Aorta (tissue), 5 donors: ENCODE data around the gene DUS1L. TPM values are rescaled to one million over a fixed set of nuclear protein-coding genes. Genes with fewer than 3 reads are reported as not detected.
A peak's percentile ranks its signal among the peaks of the same experiment; 100 is the strongest.
"Not testable (repeated sequence)": the region's sequence is repeated elsewhere in the genome, so short reads cannot be mapped to it uniquely, and the experiment has no call there.

ENCODE experiments used
- ATAC-seq: fragments of 200-7000 bp; cut with Tn5 transposase; one replicate; pipeline ENCODE4 v1.9.1; 2022; ENCODE audit warnings: moderate library complexity; ENCODE audit not compliant: low FRiP score
- DNase-seq, 2 donors: peaks; one replicate each; pipeline ENCODE4 v3.0.0-alpha.2; 2020
- H3K27ac ChIP-seq, 2 donors: one replicate each; pipeline ENCODE4 v1.5.1; 2013; ENCODE audit warnings: low read length in 2 of 2, mild to moderate bottlenecking in 2 of 2, moderate library complexity in 2 of 2, control low read depth in 1 of 2, inconsistent platforms in 1 of 2, low read depth in 1 of 2
- H3K27me3 ChIP-seq, 2 donors: one replicate each; pipeline ENCODE4 v1.6.1; 2013; ENCODE audit warnings: control low read depth in 1 of 2, low read length in 1 of 2, mild to moderate bottlenecking in 1 of 2, moderate library complexity in 1 of 2; ENCODE audit not compliant: insufficient read depth in 2 of 2, control insufficient read depth in 1 of 2
- H3K36me3 ChIP-seq, 2 donors: one replicate each; pipeline ENCODE4 v1.6.1; 2013; ENCODE audit warnings: control low read depth in 1 of 2, low read length in 1 of 2, mild to moderate bottlenecking in 1 of 2; ENCODE audit not compliant: insufficient read depth in 2 of 2, control insufficient read depth in 1 of 2
- H3K4me1 ChIP-seq, 2 donors: one replicate each; pipeline ENCODE4 v1.6.1; 2013; ENCODE audit warnings: low read length in 2 of 2, control low read depth in 1 of 2, mild to moderate bottlenecking in 1 of 2, moderate library complexity in 1 of 2; ENCODE audit not compliant: insufficient read depth in 2 of 2, control insufficient read depth in 1 of 2
- H3K4me3 ChIP-seq, 2 donors: one replicate each; pipeline ENCODE4 v1.5.1; 2013; ENCODE audit warnings: low read length in 2 of 2, control low read depth in 1 of 2, mild to moderate bottlenecking in 1 of 2
- H3K9me3 ChIP-seq: one replicate; pipeline ENCODE4 v1.6.1; 2013; ENCODE audit warnings: mild to moderate bottlenecking, low read length; ENCODE audit not compliant: control insufficient read depth
- WGBS, 2 donors: extraction: QIAGEN DNeasy Blood & Tissue Kit; methylation state at CpG; one replicate each; pipeline ENCODE4 v1.1.7; 2013; 5-methylcytosine and 5-hydroxymethylcytosine counted together
- intact Hi-C, 2 donors: fragments of 100-400 bp; cut with DNase I; formaldehyde crosslinking; loops; one replicate each; pipeline versions ENCODE4 v1.14.2 to v1.15.0; 2022
- polyA plus RNA-seq, 2 donors: library from polyadenylated mRNA; stranded (reverse); fragments of 200-250 nt; gene quantifications; one replicate each; pipeline ENCODE4 v1.2.3, GENCODE V29; 2013
- total RNA-seq, 2 donors: library from RNA; stranded (reverse); fragmentation: NEBNext Ultra II Directional; extraction: Animal tissue kit (Norgen Biotek cat#: 25700); gene quantifications; one replicate each; pipeline ENCODE4 v1.2.1, GENCODE V29; 2021
- donor health status: healthy with polysubstance abuse.
- donor health status: Bipolar disorder and iron deficiency.
- donor health status: DM: no; HTN: no; CAD: no.
- donor health status: DM: no; HTN: no; CAD: no.
- donor health status: DM: yes; HTN: yes; CAD: no.

DUS1L gene
- total and polyA plus RNA-seq, 4 donors, result 43.7 to 143 (median 54.1) TPM

GRCh38 chr17:82045936-82046484 is 19.6 kb downstream of the DUS1L start:
- WGBS, 2 donors, result 69% methylated on average over 14 of the region's 14 CpGs

DNA sequence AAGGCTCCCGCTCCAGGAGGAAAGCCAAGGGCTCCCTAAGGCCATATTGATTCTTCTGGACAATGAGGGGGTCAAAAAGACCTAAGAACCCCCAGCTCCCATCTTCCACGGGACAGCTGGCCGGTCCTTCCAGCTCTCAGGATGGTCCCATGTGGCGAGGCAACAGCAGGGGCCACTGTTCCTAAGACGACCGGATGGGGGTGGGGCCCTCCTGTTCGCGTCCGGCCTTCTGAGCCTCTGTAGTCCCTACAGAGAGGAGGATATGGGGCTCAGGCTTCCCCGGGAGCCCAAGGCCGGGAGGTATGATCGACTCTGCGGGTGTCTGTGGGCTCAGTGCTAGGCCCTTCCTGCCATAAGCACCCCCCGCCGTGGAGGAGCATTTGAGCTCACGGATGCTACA is 22.1 kb downstream of the DUS1L start:
- no peak overlapping the region for H3K27ac ChIP-seq
- no peaks in the 10 kb centered on the region for H3K9me3 ChIP-seq
- DNase-seq (no peak), ATAC-seq (no peak)
- no peak overlapping the region for H3K4me3 ChIP-seq
- no peaks in the 10 kb centered on the region for H3K4me1 ChIP-seq
- WGBS, 2 donors, result 57 to 61% methylated on average over 16 of the region's 16 CpGs
- H3K36me3 ChIP-seq, result no peaks in the 10 kb centered on the region
- intact Hi-C loops, result no loop called here
- no peaks in the 10 kb centered on the region for H3K27me3 ChIP-seq

More at GRCh38 chr17:82045936-82046484, 19.6 kb downstream of the DUS1L start:
- Histone ChIP-seq H3K27me3 (no peaks in the 10 kb centered on the region), H3K36me3 (no peaks in the 10 kb centered on the region), H3K4me1 (no peaks in the 10 kb centered on the region), H3K4me3 (no peak overlapping the region), H3K9me3 (no peaks in the 10 kb centered on the region), H3K27ac (no peak overlapping the region)
- intact Hi-C loops, result no loop called here
- ATAC-seq, result no peak
- DNase-seq, result no peak

DNA sequence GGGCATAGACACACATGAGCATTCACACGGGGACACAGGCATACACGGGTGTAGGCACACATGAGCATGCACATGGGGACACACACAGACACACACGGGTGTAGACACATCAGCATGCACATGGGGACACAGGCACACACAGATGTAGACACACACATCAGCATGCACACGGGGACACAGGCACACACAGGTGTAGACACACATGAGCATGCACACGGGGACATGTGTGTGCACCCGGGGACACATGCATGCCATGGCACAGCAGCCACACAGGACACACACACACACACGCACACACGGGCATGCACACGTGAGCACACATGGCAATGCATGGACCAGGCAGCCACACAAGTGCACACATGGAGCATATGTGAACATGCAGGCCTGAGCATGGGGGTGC is 23.0 kb downstream of the DUS1L start:
- H3K36me3 ChIP-seq, result no peaks in the 10 kb centered on the region
- no peak for ATAC-seq
- H3K4me1 ChIP-seq, result no peaks in the 10 kb centered on the region
- intact Hi-C loops, result no loop called here
- WGBS, 2 donors, result 83 to 84% methylated on average over 9 of the region's 9 CpGs
- H3K9me3 ChIP-seq, result no peaks in the 10 kb centered on the region
- H3K27ac ChIP-seq, result no peak overlapping the region
- no peak for DNase-seq
- no peaks in the 10 kb centered on the region for H3K27me3 ChIP-seq
- H3K4me3 ChIP-seq, result no peak overlapping the region

DNA sequence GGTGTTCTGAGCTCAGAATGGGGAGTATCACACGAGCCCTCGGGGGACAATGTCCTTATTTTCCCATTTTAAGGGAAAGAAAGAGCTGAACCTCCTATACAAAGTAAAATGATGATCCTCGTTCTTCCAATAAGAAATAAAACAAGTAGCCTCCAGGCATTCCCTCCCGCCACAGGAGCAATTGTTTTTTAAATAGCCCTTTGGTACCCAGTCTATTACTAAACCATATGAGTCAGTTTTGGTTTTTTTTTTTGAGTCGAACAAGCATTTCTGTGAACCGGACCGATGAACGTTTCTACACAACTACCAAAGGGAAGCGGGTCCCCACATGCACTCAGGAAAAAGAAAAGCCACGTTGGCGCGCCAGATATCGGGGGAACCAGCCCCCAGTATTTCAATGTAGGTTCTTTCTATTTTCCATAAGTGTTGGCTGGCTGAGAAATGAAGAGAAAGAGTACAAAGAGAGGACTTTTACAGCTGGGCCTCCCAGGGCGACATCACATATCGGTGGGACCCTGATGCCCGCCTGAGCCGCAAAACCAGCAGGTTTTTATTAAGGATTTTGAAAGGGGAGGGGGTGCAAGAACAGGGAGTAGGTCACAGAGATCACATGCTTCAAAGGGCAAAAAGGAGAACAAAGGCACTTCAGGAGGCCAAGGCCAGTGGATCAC is 24.3 kb downstream of the DUS1L start:
- intact Hi-C loops, result no loop called here
- 84 to 88% methylated on average over 17 of the region's 17 CpGs for WGBS, 2 donors

GRCh38 chr17:82039695-82040299 is 25.8 kb downstream of the DUS1L start:
- no peak overlapping the region for H3K27ac ChIP-seq
- intact Hi-C loops, result loop anchor here (5.0 to 10.0 kb wide), 2 partner anchors 58 to 285 kb away; partner anchors contain the start of gene FASN (in 1 of the 2)
- no peaks in the 10 kb centered on the region for H3K4me1 ChIP-seq
- H3K27me3 ChIP-seq, result no peaks in the 10 kb centered on the region
- H3K36me3 ChIP-seq, result no peaks in the 10 kb centered on the region
- DNase-seq (no peak), ATAC-seq (no peak)
- WGBS, 2 donors, result 91 to 95% methylated on average over 8 of the region's 8 CpGs
- H3K9me3 ChIP-seq, result no peaks in the 10 kb centered on the region
- no peak overlapping the region for H3K4me3 ChIP-seq

More for the DNA sequence above, 24.3 kb downstream of the DUS1L start:
- Histone ChIP-seq H3K9me3 (no peaks in the 10 kb centered on the region), H3K27me3 (no peaks in the 10 kb centered on the region), H3K36me3 (no peaks in the 10 kb centered on the region), H3K4me3 (no peak overlapping the region), H3K4me1 (no peaks in the 10 kb centered on the region), H3K27ac (no peak overlapping the region)
- DNase-seq, result no peak
- no peak for ATAC-seq

DNA sequence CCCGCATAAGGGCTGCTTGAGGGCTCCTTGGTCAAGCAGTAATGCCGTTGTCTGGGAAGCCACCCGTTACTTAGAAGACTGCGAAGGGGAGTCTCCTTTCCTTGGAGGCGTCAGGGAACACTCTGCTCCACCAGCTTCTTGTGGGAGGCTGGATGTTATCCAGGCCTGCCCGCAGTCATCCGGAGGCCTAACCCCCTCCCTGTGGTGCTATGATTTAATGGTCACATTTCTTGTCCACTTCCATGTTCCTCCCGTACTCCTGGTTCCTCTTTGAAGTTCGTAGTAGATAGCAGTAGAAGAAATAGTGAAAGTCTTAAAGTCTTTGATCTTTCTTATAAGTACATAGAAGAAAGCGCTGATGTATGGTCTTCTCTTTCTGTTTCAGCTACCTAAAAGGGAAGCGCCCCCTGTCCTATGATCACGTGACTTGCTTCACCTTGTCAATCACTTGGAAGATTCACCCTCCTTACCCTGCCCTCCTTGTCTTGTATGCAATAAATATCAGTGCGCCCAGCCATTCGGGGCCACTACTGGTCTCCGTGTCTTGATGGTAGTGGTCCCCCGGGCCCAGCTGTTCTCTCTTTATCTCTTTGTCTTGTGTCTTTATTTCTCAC is 26.7 kb downstream of the DUS1L start:
- intact Hi-C loops, result loop anchor here (5.0 to 10.0 kb wide), 2 partner anchors 58 to 286 kb away; partner anchors contain the start of gene FASN (in 1 of the 2)
- not testable (repeated sequence) for H3K27ac ChIP-seq, H3K27me3 ChIP-seq, H3K4me3 ChIP-seq, H3K4me1 ChIP-seq, H3K36me3 ChIP-seq, H3K9me3 ChIP-seq, ATAC-seq, DNase-seq
- WGBS, 2 donors, result 91 to 92% methylated on average over 16 of the region's 16 CpGs

DNA sequence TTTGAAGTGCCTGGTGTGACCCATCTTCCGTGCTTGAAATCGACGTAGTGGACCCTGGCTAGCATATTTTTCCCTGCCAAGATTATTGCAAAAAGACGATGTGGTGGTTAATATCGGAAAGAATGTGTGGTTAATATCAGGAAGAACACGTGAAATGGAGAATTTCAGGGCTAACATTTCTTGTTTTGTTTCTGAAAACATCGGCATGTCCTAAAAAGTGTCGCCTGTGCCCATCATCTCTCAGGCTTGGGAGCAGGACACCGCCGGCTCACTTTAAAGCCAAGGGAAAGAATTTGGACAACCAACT is 27.8 kb downstream of the DUS1L start:
- H3K4me3 ChIP-seq, result peak overlapping the region; percentile 3 to 9
- no peaks in the 10 kb centered on the region for H3K27me3 ChIP-seq
- no peaks in the 10 kb centered on the region for H3K36me3 ChIP-seq
- WGBS, 2 donors, result 6% methylated on average over 10 of the region's 10 CpGs
- DNase-seq, result no peak
- intact Hi-C loops, result loop anchor here (5.0 to 10.0 kb wide), 2 partner anchors 59 to 287 kb away; partner anchors contain the start of gene FASN (in 1 of the 2)
- ATAC-seq, result no peak
- H3K27ac ChIP-seq, result peak overlapping the region in 1 of 2 donors; percentile 50
- H3K4me1 ChIP-seq, result no peaks in the 10 kb centered on the region
- no peaks in the 10 kb centered on the region for H3K9me3 ChIP-seq

DNA sequence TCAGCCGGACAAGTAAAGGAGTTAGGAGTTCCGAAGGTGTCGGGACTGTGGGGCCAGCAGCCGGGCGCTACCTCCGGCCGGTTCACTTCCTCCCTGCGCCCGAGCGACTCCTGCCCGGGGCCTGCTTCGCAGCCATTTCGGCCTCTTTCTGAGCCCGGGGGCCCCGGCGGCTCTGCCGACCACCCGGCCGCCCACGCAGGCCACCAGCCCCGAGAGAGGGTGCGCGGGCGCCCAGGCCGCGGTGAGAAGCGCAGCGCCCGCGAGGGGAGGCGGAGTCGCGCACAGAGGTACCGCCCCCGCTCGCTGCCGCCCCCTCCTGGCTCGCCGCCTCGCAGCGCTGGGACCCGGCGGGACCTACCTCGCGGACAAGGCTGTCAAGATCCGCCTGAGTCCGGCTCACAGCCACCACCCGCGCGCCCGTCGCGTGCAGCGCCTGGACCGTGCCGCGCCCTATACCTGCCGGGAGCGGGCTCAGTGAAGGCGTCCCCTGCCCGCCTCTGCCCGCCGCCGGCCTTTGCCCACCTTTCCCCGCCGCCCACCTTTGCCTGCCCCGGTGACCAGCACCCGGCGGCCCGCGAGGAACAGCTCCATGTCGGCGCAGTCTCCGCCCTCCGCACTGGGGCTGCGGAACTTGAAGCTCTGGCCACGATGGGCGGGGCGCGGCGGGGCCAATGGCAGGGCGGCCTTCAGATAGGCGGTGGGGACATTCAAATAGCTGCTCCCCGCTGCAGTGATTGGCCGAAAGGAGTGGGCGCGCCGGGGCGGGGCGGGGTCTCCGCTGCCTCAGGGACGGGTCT is 28.3 kb downstream of the DUS1L start, which contains the start of gene DCXR:
DCXR (minus strand) TSS at position 606 of the 797 bp plus-strand sequence; CDS start at position 591, 15 bp downstream.
- ATAC-seq (peak; percentile 97), DNase-seq (peak; percentile 98 to 99)
- peak within 1 kb of the TSS; percentile 20 to 85 for H3K27ac ChIP-seq
- no peaks in the 10 kb centered on the region for H3K9me3 ChIP-seq
- intact Hi-C loops, result loop anchor here (5.0 to 10.0 kb wide), 2 partner anchors 60 to 288 kb away; partner anchors contain the start of gene FASN (in 1 of the 2)
- H3K36me3 ChIP-seq, result no peaks in the 10 kb centered on the region
- peak within 1 kb of the TSS; percentile 15 to 22 for H3K4me3 ChIP-seq
- H3K27me3 ChIP-seq, result no peaks in the 10 kb centered on the region
- no peaks in the 10 kb centered on the region for H3K4me1 ChIP-seq
- WGBS, 2 donors, result 0 to 1% methylated on average over 67 to 92 of the region's 92 CpGs
